PC-3 (cell line): Measurements from ENCODE around the gene CDC34. TPM values are rescaled to one million over a fixed set of nuclear protein-coding genes. Genes with fewer than 3 reads are reported as not detected.

ENCODE experiments used
- ATAC-seq: fragments of 200-7000 bp; cut with Tn5 transposase; 2 replicates; pipeline ENCODE4 v1.9.1; 2020; ENCODE audit warnings: mild to moderate bottlenecking, moderate library complexity
- BruUV-seq: library from RNA; stranded (reverse); fragments of 400-500 nt; replicated peaks from 2 replicates; lab custom pipeline; 2021; lab: Mats Ljungman, UMichigan
- CTCF ChIA-PET: fragments of 300-600 bp; sonication (Branson Sonifier 250); formaldehyde crosslinking; loops from one replicate; lab custom pipeline; 2022; ENCODE audit warnings: antibody characterized with exemption; lab: Charles Lee
- POLR2A ChIA-PET: fragments of 300-600 bp; sonication (Branson Sonifier 250); formaldehyde crosslinking; loops from one replicate; lab custom pipeline; 2022; ENCODE audit warnings: antibody characterized with exemption; ENCODE audit not compliant: unreplicated experiment; lab: Charles Lee
- DNase-seq: peaks from one replicate; pipeline ENCODE4 v3.0.0-alpha.2; 2015
- H2AFZ ChIP-seq: fragments of 300-600 bp; sonication (generic); 2 replicates; pipeline ENCODE4 v1.6.0; 2016; ENCODE audit warnings: antibody characterized with exemption, low read length
- H3F3A ChIP-seq: fragments of 300-600 bp; sonication (generic); one replicate; pipeline ENCODE4 v1.6.0; 2017; ENCODE audit warnings: antibody characterized with exemption, low read length, control low read depth, mild to moderate bottlenecking; ENCODE audit not compliant: unreplicated experiment
- H3K27ac ChIP-seq: fragments of 300-600 bp; sonication (generic); 2 replicates; pipeline ENCODE4 v1.5.1; 2016; ENCODE audit warnings: mild to moderate bottlenecking, low read length
- H3K27me3 ChIP-seq: fragments of 300-600 bp; sonication (generic); 2 replicates; pipeline ENCODE4 v1.6.1; 2016; ENCODE audit warnings: low read length, mixed read lengths
- H3K36me3 ChIP-seq: fragments of 300-600 bp; sonication (generic); 2 replicates; pipeline ENCODE4 v1.6.1; 2016; ENCODE audit warnings: low read depth, mixed run types, low read length, mixed read lengths
- H3K4me1 ChIP-seq: fragments of 300-600 bp; sonication (generic); 2 replicates; pipeline ENCODE4 v1.5.1; 2016; ENCODE audit warnings: low read length; ENCODE audit not compliant: insufficient read depth
- H3K4me2 ChIP-seq: fragments of 300-600 bp; sonication (generic); 2 replicates; pipeline ENCODE4 v1.6.0; 2016; ENCODE audit warnings: low read length
- H3K4me3 ChIP-seq: fragments of 300-600 bp; sonication (generic); 2 replicates; pipeline ENCODE4 v1.5.1; 2016; ENCODE audit warnings: mild to moderate bottlenecking, low read length, mixed read lengths
- H3K79me2 ChIP-seq: fragments of 300-600 bp; sonication (generic); 2 replicates; pipeline ENCODE4 v1.6.1; 2017; ENCODE audit warnings: low read length, mixed read lengths
- H3K9ac ChIP-seq: fragments of 300-600 bp; sonication (generic); 2 replicates; pipeline ENCODE4 v1.6.0; 2016; ENCODE audit warnings: mild to moderate bottlenecking, low read length
- H3K9me2 ChIP-seq: fragments of 300-600 bp; sonication (generic); replicated peaks from 2 replicates; pipeline ENCODE4 v1.6.1; 2016; ENCODE audit warnings: mixed run types, low read length, mixed read lengths
- H3K9me3 ChIP-seq: fragments of 300-600 bp; sonication (generic); 2 replicates; pipeline ENCODE4 v1.6.1; 2016; ENCODE audit warnings: low read length, mixed read lengths
- H4K20me1 ChIP-seq: fragments of 300-600 bp; sonication (generic); 2 replicates; pipeline ENCODE4 v1.6.1; 2016; ENCODE audit warnings: low read length, mixed read lengths
- CTCF ChIP-seq: fragments of 300-600 bp; sonication (generic); conservative IDR thresholded peaks from 2 replicates; pipeline ENCODE4 v1.5.1; 2017; ENCODE audit warnings: antibody characterized with exemption, low read depth, mild to moderate bottlenecking, low read length
- EZH2 ChIP-seq: fragments of 300-600 bp; sonication (generic); IDR thresholded peaks from one replicate; pipeline ENCODE4 v1.6.1; 2017; ENCODE audit warnings: antibody characterized with exemption, mild to moderate bottlenecking, low read length; ENCODE audit not compliant: unreplicated experiment
- EZH2phosphoT487 ChIP-seq: fragments of 300-600 bp; sonication (generic); IDR thresholded peaks from 2 replicates; pipeline ENCODE4 v1.6.1; 2018; ENCODE audit warnings: mild to moderate bottlenecking, antibody characterized with exemption, low read length, borderline replicate concordance
- intact Hi-C: fragments of 100-400 bp; cut with micrococcal nuclease; formaldehyde crosslinking; loops from 2 replicates; pipeline ENCODE4 v1.9.0; 2023
- total RNA-seq: library from RNA; depleted of rRNA; stranded (reverse); fragments of >200 nt; gene quantifications from 2 replicates; pipeline ENCODE4 v1.2.3, GENCODE V29; 2014; rRNA removed

The CDC34 gene
- total RNA-seq, 1 experiment from 2014 or later = 119 TPM

- Histone ChIP-seq H2AFZ (no peak overlapping the region), H4K20me1 (no peaks in the 10 kb centered on the region), H3K36me3 (no peaks in the 10 kb centered on the region), H3K4me1 (peaks cover 10% of the 10 kb centered on the region), H3K9me3 (no peaks in the 10 kb centered on the region), H3K9me2 (no peaks in the 10 kb centered on the region), H3K79me2 (no peaks in the 10 kb centered on the region), H3F3A (no peaks in the 10 kb centered on the region), H3K4me2 (no peak overlapping the region), H3K9ac (no peak overlapping the region), H3K27me3 (peaks cover 7% of the 10 kb centered on the region; the same call in 1 of the 2 replicates), H3K4me3 (no peak overlapping the region), H3K27ac (no peak overlapping the region)
- intact Hi-C loops = no loop called here
- ATAC-seq = no peak
- BruUV-seq = no TSS peak
- POLR2A ChIA-PET = no interaction called here
- CTCF ChIA-PET = no interaction called here
- TF ChIP-seq EZH2phosphoT487 = no peak
- no peak for TF ChIP-seq CTCF
- no peak for TF ChIP-seq EZH2
- DNase-seq = peak; percentile 36
Measured at GRCh38 chr19:591099-591958, 59.8 kb downstream of the CDC34 start.

Other genes with a start within 250 kb of the CDC34 start
- gene PLPP2, start 240.4 kb upstream of the CDC34 start, total RNA-seq = not detected in 2 replicates
- not detected in 2 replicates for gene MIER2, start 187.0 kb upstream of the CDC34 start, total RNA-seq
- gene C2CD4C, start 122.6 kb upstream of the CDC34 start, total RNA-seq = 0.29 TPM in 2 replicates
- gene SHC2, start 70.7 kb upstream of the CDC34 start, total RNA-seq = 0.18 TPM in 1 of 2 replicates, not detected in the other
- 0.11 and 0.17 TPM in 2 replicates for gene MADCAM1, start 35.3 kb upstream of the CDC34 start, total RNA-seq
- 28.5 and 44.0 TPM in 2 replicates for gene TPGS1, start 24.3 kb upstream of the CDC34 start, total RNA-seq
- gene GZMM, start 12.3 kb downstream of the CDC34 start, total RNA-seq = 0.35 TPM in 1 of 2 replicates, not detected in the other
- 458 and 514 TPM in 2 replicates for gene BSG, start 40.8 kb downstream of the CDC34 start, total RNA-seq
- gene HCN2, start 58.1 kb downstream of the CDC34 start, total RNA-seq = 0.04 and 0.46 TPM in 2 replicates
- gene POLRMT, start 101.8 kb downstream of the CDC34 start, total RNA-seq = 60.5 and 80.6 TPM in 2 replicates
- gene FGF22, start 108.1 kb downstream of the CDC34 start, total RNA-seq = 0.81 and 1.3 TPM in 2 replicates
- 86.4 and 89.2 TPM in 2 replicates for gene RNF126, start 131.5 kb downstream of the CDC34 start, total RNA-seq
- gene FSTL3, start 144.6 kb downstream of the CDC34 start, total RNA-seq = 49.9 and 53.3 TPM in 2 replicates
- not detected in 2 replicates for gene PRSS57, start 163.7 kb downstream of the CDC34 start, total RNA-seq
- 10.8 and 13.0 TPM in 2 replicates for gene PALM, start 177.2 kb downstream of the CDC34 start, total RNA-seq
- gene MISP, start 219.4 kb downstream of the CDC34 start, total RNA-seq = 115 and 130 TPM in 2 replicates